A673 (cell line): ENCODE measurements around the gene KCNQ1.

Experiments
- EZH2 ChIP-seq: fragments of 200-600 bp; sonication (generic); IDR thresholded peaks from 2 replicates; pipeline ENCODE4 v1.6.1; 2017; ENCODE audit warnings: borderline replicate concordance, low read depth, mild to moderate bottlenecking, mixed read lengths, antibody characterized with exemption, low read length; ENCODE audit not compliant: poor library complexity, severe bottlenecking
- TF ChIP-seq, protein P1 (sequence below): fragments of 300-800, 200-600 bp; sonication (generic); conservative IDR thresholded peaks from 2 replicates; pipeline ENCODE4 v1.5.1; 2017; ENCODE audit warnings: low read depth, mild to moderate bottlenecking, antibody characterized with exemption, low read length, moderate library complexity, mixed read lengths

DNA sequence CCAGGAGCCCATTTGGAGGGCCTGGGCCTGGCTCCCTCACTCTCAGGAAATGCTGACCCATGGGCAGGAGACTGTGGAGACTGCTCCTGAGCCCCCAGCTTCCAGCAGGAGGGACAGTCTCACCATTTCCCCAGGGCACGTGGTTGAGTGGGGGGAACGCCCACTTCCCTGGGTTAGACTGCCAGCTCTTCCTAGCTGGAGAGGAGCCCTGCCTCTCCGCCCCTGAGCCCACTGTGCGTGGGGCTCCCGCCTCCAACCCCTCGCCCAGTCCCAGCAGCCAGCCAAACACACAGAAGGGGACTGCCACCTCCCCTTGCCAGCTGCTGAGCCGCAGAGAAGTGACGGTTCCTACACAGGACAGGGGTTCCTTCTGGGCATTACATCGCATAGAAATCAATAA, 403.7 kb downstream of the KCNQ1 start:
- TF ChIP-seq, protein P1, sequence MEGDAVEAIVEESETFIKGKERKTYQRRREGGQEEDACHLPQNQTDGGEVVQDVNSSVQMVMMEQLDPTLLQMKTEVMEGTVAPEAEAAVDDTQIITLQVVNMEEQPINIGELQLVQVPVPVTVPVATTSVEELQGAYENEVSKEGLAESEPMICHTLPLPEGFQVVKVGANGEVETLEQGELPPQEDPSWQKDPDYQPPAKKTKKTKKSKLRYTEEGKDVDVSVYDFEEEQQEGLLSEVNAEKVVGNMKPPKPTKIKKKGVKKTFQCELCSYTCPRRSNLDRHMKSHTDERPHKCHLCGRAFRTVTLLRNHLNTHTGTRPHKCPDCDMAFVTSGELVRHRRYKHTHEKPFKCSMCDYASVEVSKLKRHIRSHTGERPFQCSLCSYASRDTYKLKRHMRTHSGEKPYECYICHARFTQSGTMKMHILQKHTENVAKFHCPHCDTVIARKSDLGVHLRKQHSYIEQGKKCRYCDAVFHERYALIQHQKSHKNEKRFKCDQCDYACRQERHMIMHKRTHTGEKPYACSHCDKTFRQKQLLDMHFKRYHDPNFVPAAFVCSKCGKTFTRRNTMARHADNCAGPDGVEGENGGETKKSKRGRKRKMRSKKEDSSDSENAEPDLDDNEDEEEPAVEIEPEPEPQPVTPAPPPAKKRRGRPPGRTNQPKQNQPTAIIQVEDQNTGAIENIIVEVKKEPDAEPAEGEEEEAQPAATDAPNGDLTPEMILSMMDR = no peak
- no peak for TF ChIP-seq EZH2
